BLaER1 (cell line): ENCODE measurements around the gene LRRC74A.

Source experiments
- H3K27ac ChIP-seq: shearing (Covaris generic); formaldehyde crosslinking; 2 replicates; pipeline ENCODE4 v1.8.1; 2022
- H3K27me3 ChIP-seq: shearing (Covaris generic); formaldehyde crosslinking; 2 replicates; pipeline ENCODE4 v1.8.1; 2022
- H3K36me3 ChIP-seq: shearing (Covaris generic); formaldehyde crosslinking; 2 replicates; pipeline ENCODE4 v1.8.1; 2022
- H3K4me1 ChIP-seq: shearing (Covaris generic); formaldehyde crosslinking; 2 replicates; pipeline ENCODE4 v1.8.1; 2022
- H3K4me2 ChIP-seq: shearing (Covaris generic); formaldehyde crosslinking; 2 replicates; pipeline ENCODE4 v1.8.1; 2022
- H3K4me3 ChIP-seq: shearing (Covaris generic); formaldehyde crosslinking; 2 replicates; pipeline ENCODE4 v1.8.1; 2022
- H3K9ac ChIP-seq: shearing (Covaris generic); formaldehyde crosslinking; 2 replicates; pipeline ENCODE4 v1.8.1; 2022
- H3K9me3 ChIP-seq: shearing (Covaris generic); formaldehyde crosslinking; 2 replicates; pipeline ENCODE4 v1.8.1; 2022
- H4K20me1 ChIP-seq: shearing (Covaris generic); formaldehyde crosslinking; 2 replicates; pipeline ENCODE4 v1.8.1; 2022
- Cebpa-rat ChIP-seq: shearing (Covaris generic); IDR thresholded peaks from 2 replicates; pipeline ENCODE4 v1.8.1; 2022

LRRC74A gene

GRCh38 chr14:76828339-76829012, 2.3 kb downstream of the LRRC74A start:
- H3K4me2 ChIP-seq, result no peak overlapping the region

GRCh38 chr14:76829013-76829365, 2.8 kb downstream of the LRRC74A start:
- no peak overlapping the region for H3K4me2 ChIP-seq
- no peak overlapping the region for H3K27ac ChIP-seq
- no peak overlapping the region for H3K9ac ChIP-seq
- H3K4me3 ChIP-seq, result no peak overlapping the region
- no peak for TF ChIP-seq Cebpa-rat
- H3K36me3 ChIP-seq, result no peaks in the 10 kb centered on the region
- no peaks in the 10 kb centered on the region for H3K9me3 ChIP-seq
- no peaks in the 10 kb centered on the region for H4K20me1 ChIP-seq
- no peaks in the 10 kb centered on the region for H3K27me3 ChIP-seq
- H3K4me1 ChIP-seq, result no peaks in the 10 kb centered on the region

More at GRCh38 chr14:76828339-76829012, 2.3 kb downstream of the LRRC74A start:
- H3K36me3 ChIP-seq, result no peaks in the 10 kb centered on the region
- no peak for TF ChIP-seq Cebpa-rat
- H3K27me3 ChIP-seq, result no peaks in the 10 kb centered on the region
- H3K4me3 ChIP-seq, result no peak overlapping the region
- H3K9me3 ChIP-seq, result no peaks in the 10 kb centered on the region
- no peaks in the 10 kb centered on the region for H3K4me1 ChIP-seq
- no peak overlapping the region for H3K27ac ChIP-seq
- no peaks in the 10 kb centered on the region for H4K20me1 ChIP-seq
- H3K9ac ChIP-seq, result no peak overlapping the region

- no peak overlapping the region for H3K4me2 ChIP-seq
- no peaks in the 10 kb centered on the region for H3K4me1 ChIP-seq
- H3K9ac ChIP-seq, result no peak overlapping the region
- no peaks in the 10 kb centered on the region for H3K36me3 ChIP-seq
- H3K27me3 ChIP-seq, result no peaks in the 10 kb centered on the region
- no peak overlapping the region for H3K4me3 ChIP-seq
- H3K9me3 ChIP-seq, result no peaks in the 10 kb centered on the region
- H3K27ac ChIP-seq, result no peak overlapping the region
- no peaks in the 10 kb centered on the region for H4K20me1 ChIP-seq
- TF ChIP-seq Cebpa-rat, result no peak
These were observed 3.6 kb downstream of the LRRC74A start for GRCh38 chr14:76829650-76830421.

- TF ChIP-seq Cebpa-rat, result no peak
- H3K9ac ChIP-seq, result no peak overlapping the region
These were observed 4.3 kb downstream of the LRRC74A start for GRCh38 chr14:76830556-76830955.

GRCh38 chr14:76832503-76832988, 6.3 kb downstream of the LRRC74A start:
- H3K27me3 ChIP-seq, result no peaks in the 10 kb centered on the region
- no peak overlapping the region for H3K27ac ChIP-seq
- H3K4me3 ChIP-seq, result no peak overlapping the region
- no peaks in the 10 kb centered on the region for H3K4me1 ChIP-seq
- H3K9ac ChIP-seq, result no peak overlapping the region
- no peak for TF ChIP-seq Cebpa-rat
- H4K20me1 ChIP-seq, result no peaks in the 10 kb centered on the region
- H3K36me3 ChIP-seq, result no peaks in the 10 kb centered on the region
- no peak overlapping the region for H3K4me2 ChIP-seq
- no peaks in the 10 kb centered on the region for H3K9me3 ChIP-seq

More at GRCh38 chr14:76830556-76830955, 4.3 kb downstream of the LRRC74A start:
- Histone ChIP-seq H3K4me3 (no peak overlapping the region), H3K27ac (no peak overlapping the region), H3K4me1 (no peaks in the 10 kb centered on the region), H3K9me3 (no peaks in the 10 kb centered on the region), H3K4me2 (no peak overlapping the region), H3K36me3 (no peaks in the 10 kb centered on the region), H4K20me1 (no peaks in the 10 kb centered on the region), H3K27me3 (no peaks in the 10 kb centered on the region)

GRCh38 chr14:76833011-76833410, 6.8 kb downstream of the LRRC74A start:
- no peaks in the 10 kb centered on the region for H4K20me1 ChIP-seq

GRCh38 chr14:76834241-76834661, 8.0 kb downstream of the LRRC74A start:
- no peaks in the 10 kb centered on the region for H3K4me1 ChIP-seq
- no peak for TF ChIP-seq Cebpa-rat
- H3K9me3 ChIP-seq, result no peaks in the 10 kb centered on the region
- no peaks in the 10 kb centered on the region for H4K20me1 ChIP-seq
- H3K4me2 ChIP-seq, result no peak overlapping the region
- H3K36me3 ChIP-seq, result no peaks in the 10 kb centered on the region
- H3K4me3 ChIP-seq, result no peak overlapping the region
- no peaks in the 10 kb centered on the region for H3K27me3 ChIP-seq
- no peak overlapping the region for H3K27ac ChIP-seq
- no peak overlapping the region for H3K9ac ChIP-seq

More at GRCh38 chr14:76833011-76833410, 6.8 kb downstream of the LRRC74A start:
- Histone ChIP-seq H3K9me3 (no peaks in the 10 kb centered on the region), H3K9ac (no peak overlapping the region), H3K4me1 (no peaks in the 10 kb centered on the region), H3K27ac (no peak overlapping the region), H3K4me2 (no peak overlapping the region), H3K4me3 (no peak overlapping the region), H3K27me3 (no peaks in the 10 kb centered on the region), H3K36me3 (no peaks in the 10 kb centered on the region)
- TF ChIP-seq Cebpa-rat, result no peak

- Histone ChIP-seq H3K4me2 (no peak overlapping the region), H3K9me3 (no peaks in the 10 kb centered on the region), H3K4me1 (no peaks in the 10 kb centered on the region), H4K20me1 (no peaks in the 10 kb centered on the region), H3K27me3 (no peaks in the 10 kb centered on the region), H3K4me3 (no peak overlapping the region), H3K36me3 (no peaks in the 10 kb centered on the region), H3K9ac (no peak overlapping the region), H3K27ac (no peak overlapping the region)
- TF ChIP-seq Cebpa-rat, result no peak
These were observed 9.9 kb downstream of the LRRC74A start for GRCh38 chr14:76836029-76836630.

GRCh38 chr14:76837524-76837923, 11.3 kb downstream of the LRRC74A start:
- TF ChIP-seq Cebpa-rat, result no peak
- H3K4me3 ChIP-seq, result no peak overlapping the region
- no peaks in the 10 kb centered on the region for H3K9me3 ChIP-seq
- no peaks in the 10 kb centered on the region for H3K36me3 ChIP-seq
- no peaks in the 10 kb centered on the region for H4K20me1 ChIP-seq
- no peaks in the 10 kb centered on the region for H3K27me3 ChIP-seq
- H3K9ac ChIP-seq, result no peak overlapping the region
- H3K4me2 ChIP-seq, result no peak overlapping the region
- no peaks in the 10 kb centered on the region for H3K4me1 ChIP-seq
- no peak overlapping the region for H3K27ac ChIP-seq

- Histone ChIP-seq H3K4me2 (no peak overlapping the region), H3K9ac (no peak overlapping the region), H3K9me3 (no peaks in the 10 kb centered on the region), H3K36me3 (no peaks in the 10 kb centered on the region), H3K27me3 (no peaks in the 10 kb centered on the region), H3K4me1 (peaks cover 20% of the 10 kb centered on the region), H3K4me3 (no peak overlapping the region), H3K27ac (no peak overlapping the region), H4K20me1 (no peaks in the 10 kb centered on the region)
- TF ChIP-seq Cebpa-rat, result no peak
These were observed 16.2 kb downstream of the LRRC74A start for GRCh38 chr14:76842414-76842813.
